ENCODE data around the gene SGMS2. TPM values are rescaled to one million over a fixed set of nuclear protein-coding genes. Genes with fewer than 3 reads are reported as not detected.

The SGMS2 gene
- total and polyA plus RNA-seq, 2 donors (not counting 1 experiment from before 2014, with no cell fraction given): 0.12 TPM; not detected in 1

DNA sequence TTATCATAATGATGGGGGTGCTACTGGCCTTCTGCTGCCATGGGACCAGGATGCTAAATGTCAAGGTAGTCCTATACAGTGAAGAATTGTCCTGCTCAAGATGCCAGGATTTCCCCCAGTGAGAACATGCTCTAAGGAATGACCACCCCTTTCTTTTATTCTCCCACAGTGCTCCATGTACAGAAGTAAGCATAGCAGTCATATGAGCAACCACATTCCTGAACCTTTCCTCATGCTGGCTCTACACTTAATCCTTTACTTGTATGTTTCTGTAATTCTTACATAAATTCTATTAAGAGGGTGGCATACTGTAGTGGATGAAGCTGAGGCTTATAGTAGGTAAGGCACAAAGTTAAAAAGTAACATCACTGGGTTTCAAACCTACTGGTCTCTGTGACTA lies 126.8 kb downstream of the SGMS2 start:
- no peak for DNase-seq
- Histone ChIP-seq H3K4me1 (ENCODE audit: control insufficient read depth in 2 of 2, insufficient read depth in 2 of 2, low read length in 2 of 2) (no peaks in the 10 kb centered on the region), H3K27ac (ENCODE audit: low read length in 2 of 2) (no peak overlapping the region), H3K9ac (ENCODE audit: low read length) (no peak overlapping the region), H3K4me3 (ENCODE audit: control extremely low read depth in 1 of 5, extremely low read depth in 1 of 5, insufficient read depth in 1 of 5, low read depth in 2 of 5, low read length in 4 of 5) (no peak overlapping the region), H4K20me1 (ENCODE audit: control insufficient read depth, insufficient read depth, low read length, poor library complexity, severe bottlenecking) (peaks cover 4% of the 10 kb centered on the region), H3K4me2 (replicated peaks; ENCODE audit: low read depth, low read length, poor library complexity, severe bottlenecking) (no peak overlapping the region), H2AFZ (ENCODE audit: insufficient read depth, low read depth, low read length, poor library complexity, severe bottlenecking) (no peak overlapping the region), H3K9me3 (ENCODE audit: control extremely low read depth in 1 of 3, control insufficient read depth in 2 of 3, insufficient read depth in 1 of 3, low read length in 2 of 3) (peaks cover 0 to 6% (median 0%) of the 10 kb centered on the region in 3 donors), H3K36me3 (replicated peaks in 1 of 2; ENCODE audit: control extremely low read depth in 1 of 2, control insufficient read depth in 1 of 2, extremely low read depth in 1 of 2, insufficient read depth in 2 of 2, low read length in 1 of 2) (peaks cover 0 to 46% of the 10 kb centered on the region in 2 experiments), H3K79me2 (ENCODE audit: control insufficient read depth, insufficient read depth, low read length) (no peaks in the 10 kb centered on the region), H3K27me3 (replicated peaks in 1 of 4; ENCODE audit: control extremely low read depth in 1 of 4, control insufficient read depth in 3 of 4, insufficient read depth in 4 of 4, low read length in 3 of 4) (no peaks in the 10 kb centered on the region)
- Mint-ChIP-seq H3K4me3 (no peak overlapping the region), H3K27ac (no peak overlapping the region), H3K4me1 (no peaks in the 10 kb centered on the region), H3K27me3 (no peaks in the 10 kb centered on the region), H3K9me3 (ENCODE audit: insufficient read depth) (peaks cover 12% of the 10 kb centered on the region)
- ATAC-seq (ENCODE audit: low read depth): no peak
- CTCF ChIA-PET: interaction anchor here (2.0 kb wide), 1 partner anchor 67 kb away, joined by 6 read pairs; no protein-coding TSS in a partner anchor
- TF ChIP-seq, protein P1, sequence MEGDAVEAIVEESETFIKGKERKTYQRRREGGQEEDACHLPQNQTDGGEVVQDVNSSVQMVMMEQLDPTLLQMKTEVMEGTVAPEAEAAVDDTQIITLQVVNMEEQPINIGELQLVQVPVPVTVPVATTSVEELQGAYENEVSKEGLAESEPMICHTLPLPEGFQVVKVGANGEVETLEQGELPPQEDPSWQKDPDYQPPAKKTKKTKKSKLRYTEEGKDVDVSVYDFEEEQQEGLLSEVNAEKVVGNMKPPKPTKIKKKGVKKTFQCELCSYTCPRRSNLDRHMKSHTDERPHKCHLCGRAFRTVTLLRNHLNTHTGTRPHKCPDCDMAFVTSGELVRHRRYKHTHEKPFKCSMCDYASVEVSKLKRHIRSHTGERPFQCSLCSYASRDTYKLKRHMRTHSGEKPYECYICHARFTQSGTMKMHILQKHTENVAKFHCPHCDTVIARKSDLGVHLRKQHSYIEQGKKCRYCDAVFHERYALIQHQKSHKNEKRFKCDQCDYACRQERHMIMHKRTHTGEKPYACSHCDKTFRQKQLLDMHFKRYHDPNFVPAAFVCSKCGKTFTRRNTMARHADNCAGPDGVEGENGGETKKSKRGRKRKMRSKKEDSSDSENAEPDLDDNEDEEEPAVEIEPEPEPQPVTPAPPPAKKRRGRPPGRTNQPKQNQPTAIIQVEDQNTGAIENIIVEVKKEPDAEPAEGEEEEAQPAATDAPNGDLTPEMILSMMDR (IDR thresholded peaks at IDR 0.05): no peak
- TF ChIP-seq EZH2 (IDR thresholded peaks at IDR 0.05; ENCODE audit: borderline replicate concordance, insufficient read depth, low read depth, low read length, poor library complexity, severe bottlenecking): no peak
- intact Hi-C loops (cut with micrococcal nuclease): no loop called here
- POLR2A ChIA-PET: no interaction called here

DNA sequence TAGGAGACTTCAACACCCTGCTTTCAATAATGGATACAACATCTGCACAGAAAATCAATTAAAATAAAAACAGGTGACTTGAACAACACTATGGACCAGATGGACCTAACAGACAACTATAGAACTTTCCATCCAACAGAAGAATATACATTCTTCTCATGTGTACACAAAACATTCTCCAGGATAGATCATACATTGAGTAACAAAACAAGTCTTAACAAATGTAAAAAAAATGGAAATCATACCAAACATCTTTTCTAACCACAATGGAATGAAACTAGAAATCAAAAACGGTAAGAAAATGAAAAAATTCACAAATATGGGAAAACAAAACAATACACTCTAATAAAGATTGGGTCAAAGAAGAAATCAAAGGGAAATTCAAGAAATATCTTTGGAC lies 131.3 kb downstream of the SGMS2 start:
- no peak overlapping the region for H3K27ac Mint-ChIP-seq
- Histone ChIP-seq H2AFZ (ENCODE audit: insufficient read depth, low read depth, low read length, poor library complexity, severe bottlenecking) (no peak overlapping the region), H4K20me1 (ENCODE audit: control insufficient read depth, insufficient read depth, low read length, poor library complexity, severe bottlenecking) (no peaks in the 10 kb centered on the region), H3K27ac (ENCODE audit: low read length in 2 of 2) (no peak overlapping the region), H3K4me1 (ENCODE audit: control insufficient read depth in 2 of 2, insufficient read depth in 2 of 2, low read length in 2 of 2) (no peaks in the 10 kb centered on the region), H3K4me3 (ENCODE audit: control extremely low read depth in 1 of 5, extremely low read depth in 1 of 5, insufficient read depth in 1 of 5, low read depth in 2 of 5, low read length in 4 of 5) (no peak overlapping the region), H3K36me3 (replicated peaks in 1 of 2; ENCODE audit: control extremely low read depth in 1 of 2, control insufficient read depth in 1 of 2, extremely low read depth in 1 of 2, insufficient read depth in 2 of 2, low read length in 1 of 2) (peaks cover 0 to 7% of the 10 kb centered on the region in 2 experiments), H3K79me2 (ENCODE audit: control insufficient read depth, insufficient read depth, low read length) (no peaks in the 10 kb centered on the region), H3K27me3 (replicated peaks in 1 of 4; ENCODE audit: control extremely low read depth in 1 of 4, control insufficient read depth in 3 of 4, insufficient read depth in 4 of 4, low read length in 3 of 4) (no peaks in the 10 kb centered on the region), H3K9me3 (ENCODE audit: control extremely low read depth in 1 of 3, control insufficient read depth in 2 of 3, insufficient read depth in 1 of 3, low read length in 2 of 3) (peaks cover 0 to 14% (median 0%) of the 10 kb centered on the region in 3 donors), H3K4me2 (replicated peaks; ENCODE audit: low read depth, low read length, poor library complexity, severe bottlenecking) (no peak overlapping the region), H3K9ac (ENCODE audit: low read length) (no peak overlapping the region)
- ATAC-seq (ENCODE audit: low read depth) (no peak), DNase-seq (no peak)
- POLR2A ChIA-PET: no interaction called here
- no CpG with 5 or more reads among the region's 1 CpG for WGBS (ENCODE audit: insufficient coverage)
- peaks cover 12% of the 10 kb centered on the region for H3K9me3 Mint-ChIP-seq (ENCODE audit: insufficient read depth)
- TF ChIP-seq, protein P1 (IDR thresholded peaks at IDR 0.05): no peak
- no peak for TF ChIP-seq EZH2 (IDR thresholded peaks at IDR 0.05; ENCODE audit: borderline replicate concordance, insufficient read depth, low read depth, low read length, poor library complexity, severe bottlenecking)
- no peaks in the 10 kb centered on the region for H3K27me3 Mint-ChIP-seq
- intact Hi-C loops (cut with micrococcal nuclease): no loop called here
- CTCF ChIA-PET: no interaction called here
- H3K4me1 Mint-ChIP-seq: no peaks in the 10 kb centered on the region
- no peak overlapping the region for H3K4me3 Mint-ChIP-seq

Small RNA genes within 50 kb of the gene (small RNA-seq; reads per million reads assigned to genes)
- not detected for gene RNU6-733P (ENCODE audit: insufficient read length, low read depth, low replicate concordance)

Other genes with a start within 250 kb of the SGMS2 start
- gene PAPSS1, start 104.7 kb upstream of the SGMS2 start, total RNA-seq: 31.5 and 33.9 TPM in 2 replicates
- gene PAPSS1, start 104.7 kb upstream of the SGMS2 start, polyA plus RNA-seq: 21.4 and 21.7 TPM in 2 replicates
- 16.3 and 17.6 TPM in 2 replicates for gene CYP2U1, start 106.6 kb downstream of the SGMS2 start, total RNA-seq
- gene CYP2U1, start 106.6 kb downstream of the SGMS2 start, polyA plus RNA-seq: 6.1 and 7.4 TPM in 2 replicates
- gene HADH, start 165.0 kb downstream of the SGMS2 start, total RNA-seq: 26.1 and 26.4 TPM in 2 replicates
- gene HADH, start 165.0 kb downstream of the SGMS2 start, polyA plus RNA-seq: 21.9 and 24.7 TPM in 2 replicates

All from B cell (primary cell).